ENCODE measurements around the gene RBM25.

RBM25 gene

DNA sequence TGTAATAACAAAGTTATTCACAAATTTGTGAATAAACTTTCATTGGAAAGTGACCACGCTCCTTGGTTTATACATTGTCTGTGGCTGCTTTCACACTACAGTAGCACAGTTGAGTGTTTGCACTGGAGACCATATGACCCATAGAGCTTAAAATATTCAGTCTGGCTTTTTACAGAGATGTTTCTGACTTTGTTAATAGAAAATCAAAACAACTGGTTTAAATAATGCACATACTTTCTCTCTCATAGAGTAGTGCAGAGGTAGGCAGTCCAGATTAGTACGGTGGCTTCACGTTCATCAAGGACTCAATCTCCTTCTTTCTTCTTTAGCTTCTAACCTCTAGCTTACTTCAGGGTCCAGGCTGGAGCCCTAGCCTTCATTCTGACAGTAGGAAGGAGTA, 114.2 kb downstream of the RBM25 start:
- DNase-seq: no peak

DNA sequence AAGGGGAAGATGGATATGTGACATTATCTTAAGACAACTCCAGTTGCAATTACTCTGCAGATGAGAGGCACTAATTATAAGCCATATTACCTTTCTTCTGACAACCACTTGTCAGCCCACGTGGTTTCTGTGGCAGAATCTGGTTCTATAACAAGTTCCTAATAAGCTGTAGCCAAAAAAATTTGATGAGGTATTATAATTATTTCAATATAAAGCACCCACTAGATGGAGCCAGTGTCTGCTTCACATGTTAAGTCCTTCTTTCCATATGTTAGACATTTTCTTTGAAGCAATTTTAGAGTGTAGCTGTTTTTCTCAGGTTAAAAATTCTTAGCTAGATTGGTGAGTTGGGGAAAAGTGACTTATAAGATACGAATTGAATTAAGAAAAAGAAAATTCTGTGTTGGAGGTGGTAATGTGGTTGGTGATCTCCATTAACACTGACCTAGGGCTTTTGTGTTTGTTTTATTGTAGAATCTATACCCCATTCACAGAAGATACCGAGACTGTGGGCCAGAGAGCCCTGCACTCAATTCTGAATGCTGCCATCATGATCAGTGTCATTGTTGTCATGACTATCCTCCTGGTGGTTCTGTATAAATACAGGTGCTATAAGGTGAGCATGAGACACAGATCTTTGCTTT, 114.9 kb downstream of the RBM25 start:
- DNase-seq: peak; percentile 30 to 59
